OCI-LY3 (cell line): Measurements from ENCODE around the gene DNAJB8.

ENCODE experiments used
- H2AFZ ChIP-seq: fragments of 200-600, 300-600 bp; shearing (Covaris generic); 2 replicates; pipeline ENCODE4 v1.6.0; 2014; ENCODE audit warnings: antibody characterized with exemption, low read depth, low read length
- H3K27ac ChIP-seq: fragments of 200-600, 300-600 bp; sonication (generic); 2 replicates; pipeline ENCODE4 v1.5.1; 2014; ENCODE audit warnings: mild to moderate bottlenecking, low read length, moderate library complexity, mixed read lengths
- H3K27me3 ChIP-seq: fragments of 200-600, 300-600 bp; sonication (generic); 2 replicates; pipeline ENCODE4 v1.6.1; 2014; ENCODE audit warnings: low read depth, low read length, mixed read lengths
- H3K36me3 ChIP-seq: fragments of 200-600, 300-600 bp; sonication (generic); replicated peaks from 2 replicates; pipeline ENCODE3; 2014; ENCODE audit warnings: low read depth, low read length, mixed read lengths
- H3K4me1 ChIP-seq: fragments of 300-600, 200-600 bp; sonication (generic); 2 replicates; pipeline ENCODE4 v1.6.1; 2014; ENCODE audit warnings: low read length, mixed read lengths
- H3K4me2 ChIP-seq: fragments of 200-600, 300-600 bp; sonication (generic); 2 replicates; pipeline ENCODE4 v1.6.1; 2014; ENCODE audit warnings: low read length, mixed read lengths
- H3K4me3 ChIP-seq: fragments of 300-600, 200-600 bp; sonication (generic); 2 replicates; pipeline ENCODE4 v1.5.1; 2014; ENCODE audit warnings: antibody characterized with exemption, mild to moderate bottlenecking, low read length, moderate library complexity
- H3K79me2 ChIP-seq: fragments of 300-600, 200-600 bp; shearing (Covaris generic); 2 replicates; pipeline ENCODE4 v1.6.1; 2014; ENCODE audit warnings: mild to moderate bottlenecking, low read length, mixed read lengths
- H3K9ac ChIP-seq: fragments of 300-600, 200-600 bp; shearing (Covaris generic); 2 replicates; pipeline ENCODE4 v1.6.0; 2014; ENCODE audit warnings: mild to moderate bottlenecking, low read length, moderate library complexity
- H3K9me3 ChIP-seq: fragments of 200-600, 300-600 bp; shearing (Covaris generic); 2 replicates; pipeline ENCODE4 v1.6.1; 2014; ENCODE audit warnings: low read length, mixed read lengths; ENCODE audit not compliant: insufficient read depth
- H4K20me1 ChIP-seq: fragments of 200-600, 300-600 bp; sonication (generic); 2 replicates; pipeline ENCODE4 v1.6.1; 2016; ENCODE audit warnings: low read length, mixed read lengths; ENCODE audit not compliant: insufficient read depth
- EZH2phosphoT487 ChIP-seq: fragments of 200-600 bp; shearing (Covaris generic); IDR thresholded peaks from 2 replicates; pipeline ENCODE4 v1.6.1; 2018; ENCODE audit warnings: antibody characterized with exemption, mixed run types, low read depth
- TF ChIP-seq, protein P1 (sequence below): fragments of 200-600, 300-600 bp; sonication (generic); IDR thresholded peaks from 2 replicates; pipeline ENCODE4 v1.5.1; 2014; ENCODE audit warnings: antibody characterized with exemption, low read length, low read depth

Gene DNAJB8

DNA sequence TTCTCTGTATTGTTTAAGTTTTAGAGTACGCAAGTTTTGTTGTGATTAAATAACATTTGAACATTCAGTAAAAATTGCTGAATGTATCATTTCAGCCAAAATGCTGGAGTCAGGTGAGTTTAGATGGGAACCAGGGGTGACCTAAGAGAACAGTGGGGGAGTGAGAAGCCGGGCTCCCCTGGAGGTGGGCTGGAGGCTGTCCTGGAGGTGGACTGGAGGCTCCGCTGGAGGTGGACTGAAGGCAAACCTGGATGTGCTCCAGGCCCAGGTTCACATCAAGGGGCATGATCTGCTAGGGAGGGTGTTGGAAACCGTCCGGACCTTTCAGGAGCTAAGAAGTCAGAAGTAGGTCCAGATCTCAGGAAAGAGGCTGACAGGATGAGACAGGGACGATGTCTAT is 23.7 kb downstream of the DNAJB8 start:
- Histone ChIP-seq H3K9me3 (no peaks in the 10 kb centered on the region), H3K4me1 (peaks cover 12% of the 10 kb centered on the region), H4K20me1 (no peaks in the 10 kb centered on the region), H3K4me2 (no peak overlapping the region), H3K4me3 (no peak overlapping the region), H3K9ac (no peak overlapping the region), H3K36me3 (no peaks in the 10 kb centered on the region), H3K27ac (no peak overlapping the region), H2AFZ (no peak overlapping the region), H3K79me2 (no peaks in the 10 kb centered on the region), H3K27me3 (peaks cover 7% of the 10 kb centered on the region; the same call in 1 of the 2 replicates)
- TF ChIP-seq, protein P1, sequence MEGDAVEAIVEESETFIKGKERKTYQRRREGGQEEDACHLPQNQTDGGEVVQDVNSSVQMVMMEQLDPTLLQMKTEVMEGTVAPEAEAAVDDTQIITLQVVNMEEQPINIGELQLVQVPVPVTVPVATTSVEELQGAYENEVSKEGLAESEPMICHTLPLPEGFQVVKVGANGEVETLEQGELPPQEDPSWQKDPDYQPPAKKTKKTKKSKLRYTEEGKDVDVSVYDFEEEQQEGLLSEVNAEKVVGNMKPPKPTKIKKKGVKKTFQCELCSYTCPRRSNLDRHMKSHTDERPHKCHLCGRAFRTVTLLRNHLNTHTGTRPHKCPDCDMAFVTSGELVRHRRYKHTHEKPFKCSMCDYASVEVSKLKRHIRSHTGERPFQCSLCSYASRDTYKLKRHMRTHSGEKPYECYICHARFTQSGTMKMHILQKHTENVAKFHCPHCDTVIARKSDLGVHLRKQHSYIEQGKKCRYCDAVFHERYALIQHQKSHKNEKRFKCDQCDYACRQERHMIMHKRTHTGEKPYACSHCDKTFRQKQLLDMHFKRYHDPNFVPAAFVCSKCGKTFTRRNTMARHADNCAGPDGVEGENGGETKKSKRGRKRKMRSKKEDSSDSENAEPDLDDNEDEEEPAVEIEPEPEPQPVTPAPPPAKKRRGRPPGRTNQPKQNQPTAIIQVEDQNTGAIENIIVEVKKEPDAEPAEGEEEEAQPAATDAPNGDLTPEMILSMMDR, result no peak
- TF ChIP-seq EZH2phosphoT487, result no peak

- peaks cover 7% of the 10 kb centered on the region; the same call in 1 of the 2 replicates for H3K27me3 ChIP-seq
- H3K27ac ChIP-seq, result no peak overlapping the region
- H3K36me3 ChIP-seq, result no peaks in the 10 kb centered on the region
- no peaks in the 10 kb centered on the region for H3K9me3 ChIP-seq
- no peaks in the 10 kb centered on the region for H4K20me1 ChIP-seq
- H3K79me2 ChIP-seq, result no peaks in the 10 kb centered on the region
- H2AFZ ChIP-seq, result no peak overlapping the region
- H3K9ac ChIP-seq, result no peak overlapping the region
- no peak overlapping the region for H3K4me2 ChIP-seq
- H3K4me1 ChIP-seq, result peaks cover 3% of the 10 kb centered on the region
- H3K4me3 ChIP-seq, result no peak overlapping the region
- no peak for TF ChIP-seq EZH2phosphoT487
- TF ChIP-seq, protein P1, result no peak
Observed at GRCh38 chr3:128442070-128442469, 24.6 kb downstream of the DNAJB8 start.

GRCh38 chr3:128439226-128439625 is 27.5 kb downstream of the DNAJB8 start:
- Histone ChIP-seq H3K27ac (no peak overlapping the region), H3K79me2 (no peaks in the 10 kb centered on the region), H3K27me3 (peaks cover 7% of the 10 kb centered on the region; the same call in 1 of the 2 replicates), H3K4me1 (no peaks in the 10 kb centered on the region), H3K36me3 (no peaks in the 10 kb centered on the region), H3K9me3 (no peaks in the 10 kb centered on the region), H4K20me1 (no peaks in the 10 kb centered on the region), H2AFZ (no peak overlapping the region), H3K9ac (no peak overlapping the region), H3K4me3 (no peak overlapping the region), H3K4me2 (no peak overlapping the region)
- TF ChIP-seq, protein P1, result no peak
- no peak for TF ChIP-seq EZH2phosphoT487

- Histone ChIP-seq H4K20me1 (no peaks in the 10 kb centered on the region), H3K27me3 (peaks cover 7% of the 10 kb centered on the region; the same call in 1 of the 2 replicates), H3K79me2 (no peaks in the 10 kb centered on the region), H3K9ac (no peak overlapping the region), H3K27ac (no peak overlapping the region), H3K36me3 (no peaks in the 10 kb centered on the region), H3K4me1 (no peaks in the 10 kb centered on the region), H2AFZ (no peak overlapping the region), H3K4me2 (no peak overlapping the region), H3K9me3 (no peaks in the 10 kb centered on the region), H3K4me3 (no peak overlapping the region)
- no peak for TF ChIP-seq EZH2phosphoT487
- TF ChIP-seq, protein P1, result peak; percentile 48
Observed at GRCh38 chr3:128438488-128439072, 28.1 kb downstream of the DNAJB8 start.
